Measurements from ENCODE around the gene SMG7.

DNA sequence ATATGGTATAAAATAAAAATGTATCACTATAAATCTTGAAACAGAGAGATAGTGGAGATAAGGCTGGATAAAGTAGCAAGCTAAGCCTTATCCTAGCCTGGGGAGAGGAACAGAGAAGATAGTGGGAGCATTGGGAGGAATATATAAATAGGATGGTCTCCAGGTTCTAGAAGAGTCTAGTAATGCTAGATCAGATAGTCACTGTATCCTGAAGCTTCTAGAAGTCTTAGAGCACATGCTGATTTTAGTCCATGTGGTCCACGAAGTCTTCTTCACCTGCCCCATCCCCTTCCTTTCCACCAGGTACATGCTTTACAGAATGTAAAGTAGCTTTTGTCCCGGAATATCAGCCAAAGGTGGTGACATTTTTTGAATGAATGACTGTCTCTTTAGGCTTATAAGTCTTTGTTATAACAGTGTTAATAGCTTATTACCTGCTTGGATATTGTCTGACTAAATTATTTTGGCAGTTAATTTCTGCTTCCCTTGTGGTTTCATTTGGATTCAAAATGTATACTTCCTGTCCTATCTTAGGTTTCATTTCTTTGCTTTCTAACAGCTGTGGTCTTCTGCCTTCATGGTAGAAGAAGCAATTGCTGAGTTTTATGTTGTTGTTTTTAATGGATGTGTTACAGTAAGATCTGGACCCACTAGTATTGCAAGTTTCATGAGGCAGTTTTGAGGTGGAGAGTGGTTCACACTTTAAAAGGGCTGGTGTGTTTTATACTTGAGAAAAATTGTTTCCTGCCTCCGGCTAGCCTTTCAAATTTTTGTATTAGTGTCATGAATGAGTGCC lies 5.9 kb downstream of the SMG7 start:
- TF ChIP-seq, protein P1, sequence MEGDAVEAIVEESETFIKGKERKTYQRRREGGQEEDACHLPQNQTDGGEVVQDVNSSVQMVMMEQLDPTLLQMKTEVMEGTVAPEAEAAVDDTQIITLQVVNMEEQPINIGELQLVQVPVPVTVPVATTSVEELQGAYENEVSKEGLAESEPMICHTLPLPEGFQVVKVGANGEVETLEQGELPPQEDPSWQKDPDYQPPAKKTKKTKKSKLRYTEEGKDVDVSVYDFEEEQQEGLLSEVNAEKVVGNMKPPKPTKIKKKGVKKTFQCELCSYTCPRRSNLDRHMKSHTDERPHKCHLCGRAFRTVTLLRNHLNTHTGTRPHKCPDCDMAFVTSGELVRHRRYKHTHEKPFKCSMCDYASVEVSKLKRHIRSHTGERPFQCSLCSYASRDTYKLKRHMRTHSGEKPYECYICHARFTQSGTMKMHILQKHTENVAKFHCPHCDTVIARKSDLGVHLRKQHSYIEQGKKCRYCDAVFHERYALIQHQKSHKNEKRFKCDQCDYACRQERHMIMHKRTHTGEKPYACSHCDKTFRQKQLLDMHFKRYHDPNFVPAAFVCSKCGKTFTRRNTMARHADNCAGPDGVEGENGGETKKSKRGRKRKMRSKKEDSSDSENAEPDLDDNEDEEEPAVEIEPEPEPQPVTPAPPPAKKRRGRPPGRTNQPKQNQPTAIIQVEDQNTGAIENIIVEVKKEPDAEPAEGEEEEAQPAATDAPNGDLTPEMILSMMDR (IDR thresholded peaks at IDR 0.05; ENCODE audit: low read depth, low read length) = no peak
- TF ChIP-seq POLR2A (IDR thresholded peaks at IDR 0.05; ENCODE audit: extremely low read depth, insufficient read length) (no peak), MYC (IDR thresholded peaks at IDR 0.05; ENCODE audit: low read depth, low read length) (no peak)

Data from NB4 (cell line).